Stimulated activated CD8-positive, alpha-beta memory T cell treated with anti-CD3 and anti-CD28 coated beads, Interleukin-7, amount 100 ng/mL, for 1 hour (primary cell): ENCODE data around the gene THSD1.
A peak's percentile ranks its signal among the peaks of the same experiment; 100 is the strongest.

Experiments
- DNase-seq, 2 donors: peaks; one replicate each; pipeline ENCODE4 v3.0.0-alpha.2; 2020; ENCODE audit warnings: low read depth in 2 of 2

THSD1 gene

GRCh38 chr13:52405767-52406494, at the start of gene THSD1:
THSD1 (minus strand) TSS chr13:52406172; CDS start chr13:52402600, 3,572 bp downstream.
- no peak for DNase-seq

- DNase-seq: peak; percentile 41 to 50
Observed at GRCh38 chr13:52455677-52456041, 49.7 kb upstream of the THSD1 start.

GRCh38 chr13:52454820-52455676, 49.1 kb upstream of the THSD1 start, which contains the start of gene CKAP2:
CKAP2 (plus strand) TSS chr13:52455478; CDS start chr13:52455557, 79 bp downstream.
- peak; percentile 81 to 86 for DNase-seq

- DNase-seq: no peak
Observed at GRCh38 chr13:52454459-52454819, 48.5 kb upstream of the THSD1 start.

GRCh38 chr13:52452470-52452869, 46.5 kb upstream of the THSD1 start:
- no peak for DNase-seq

- DNase-seq: no peak
Observed at GRCh38 chr13:52451135-52451804, 45.3 kb upstream of the THSD1 start.

- DNase-seq: no peak
Observed at GRCh38 chr13:52450793-52451116, 44.8 kb upstream of the THSD1 start.

- peak; percentile 87 to 92 for DNase-seq
Observed at GRCh38 chr13:52450012-52450792, 44.2 kb upstream of the THSD1 start, which contains the start of gene VPS36. VPS36 (minus strand) TSS chr13:52450634; CDS start chr13:52450594, 40 bp downstream.

GRCh38 chr13:52449331-52450011, 43.5 kb upstream of the THSD1 start:
- DNase-seq: no peak

GRCh38 chr13:52447815-52448552, 42.0 kb upstream of the THSD1 start:
- no peak for DNase-seq

GRCh38 chr13:52447354-52447753, 41.4 kb upstream of the THSD1 start:
- DNase-seq: no peak

- no peak for DNase-seq
Observed at GRCh38 chr13:52446265-52446664, 40.3 kb upstream of the THSD1 start.

GRCh38 chr13:52432456-52432855, 26.5 kb upstream of the THSD1 start:
- DNase-seq: no peak

- DNase-seq: no peak
Observed at GRCh38 chr13:52428295-52428694, 22.3 kb upstream of the THSD1 start.

- no peak for DNase-seq
Observed at GRCh38 chr13:52421216-52421615, 15.2 kb upstream of the THSD1 start.

- DNase-seq: no peak
Observed at GRCh38 chr13:52419080-52419479, 13.1 kb upstream of the THSD1 start.

- no peak for DNase-seq
Observed at GRCh38 chr13:52414963-52415362, 9.0 kb upstream of the THSD1 start.

GRCh38 chr13:52414051-52414450, 8.1 kb upstream of the THSD1 start:
- DNase-seq: no peak

- DNase-seq: no peak
Observed at GRCh38 chr13:52412128-52412527, 6.2 kb upstream of the THSD1 start.

- no peak for DNase-seq
Observed at GRCh38 chr13:52411629-52412028, 5.7 kb upstream of the THSD1 start.
